Ramos (cell line): ENCODE measurements around the gene MYCBP2.
"Not testable (repeated sequence)": the region's sequence is repeated elsewhere in the genome, so short reads cannot be mapped to it uniquely, and the experiment has no call there.

Source experiments
- in situ Hi-C: fragments of 300-500 bp; cut with MboI; formaldehyde crosslinking; loops from one replicate; pipeline ENCODE4 v1.14.3; 2022; ENCODE audit warnings: low sequenced_read_pairs; ENCODE audit not compliant: unreplicated experiment

The MYCBP2 gene

DNA sequence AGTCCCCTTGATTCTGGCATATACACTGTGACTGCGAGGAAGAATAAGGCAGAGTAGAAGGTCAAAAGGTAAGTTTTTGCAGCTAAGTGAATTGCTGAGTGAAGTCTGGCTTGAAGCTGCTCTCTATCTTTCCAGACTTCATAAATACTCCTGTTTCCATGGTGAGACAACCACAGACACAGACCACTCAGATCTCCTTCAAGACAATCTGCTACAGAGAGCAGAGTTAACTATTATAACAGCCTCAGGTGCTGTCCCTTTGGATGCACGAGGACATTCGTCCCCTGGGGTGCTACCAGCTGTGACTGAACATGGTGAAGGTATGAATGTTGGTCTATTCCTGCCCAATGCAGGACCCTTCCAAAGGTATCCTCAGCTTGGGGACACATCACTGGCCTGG, 104.0 kb downstream of the MYCBP2 start:
- in situ Hi-C loops: no loop called here

DNA sequence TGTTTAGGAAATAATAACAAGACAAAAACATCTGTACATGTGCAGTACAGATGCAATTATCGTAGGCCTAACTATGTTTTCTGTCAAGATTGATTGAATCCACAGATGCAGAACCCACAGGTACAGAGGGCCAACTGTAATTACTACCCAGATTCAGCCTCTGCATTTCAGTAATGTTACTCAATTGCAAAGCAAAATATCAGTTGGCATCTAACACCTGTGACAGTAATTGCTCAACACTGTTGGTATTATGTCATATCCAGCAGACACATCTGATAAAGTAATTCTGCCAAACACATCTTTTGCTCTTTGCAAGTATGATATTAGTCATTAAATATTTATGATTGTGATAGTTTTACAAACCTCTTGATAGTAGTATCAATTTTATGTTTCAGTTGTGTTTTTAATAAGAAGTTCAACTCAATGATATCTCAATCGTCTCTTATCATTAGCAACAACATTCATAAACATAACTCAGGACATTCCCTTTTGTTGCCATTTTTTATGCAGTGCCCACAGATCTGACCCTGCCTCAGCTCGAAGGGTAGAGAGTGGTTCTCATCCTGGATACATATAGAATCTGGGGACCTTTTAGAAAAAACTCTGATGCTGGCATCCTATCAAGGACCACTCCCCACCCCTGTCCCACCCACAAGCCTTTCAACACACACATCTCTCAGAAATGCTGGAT, 104.7 kb downstream of the MYCBP2 start:
- in situ Hi-C loops: no loop called here

DNA sequence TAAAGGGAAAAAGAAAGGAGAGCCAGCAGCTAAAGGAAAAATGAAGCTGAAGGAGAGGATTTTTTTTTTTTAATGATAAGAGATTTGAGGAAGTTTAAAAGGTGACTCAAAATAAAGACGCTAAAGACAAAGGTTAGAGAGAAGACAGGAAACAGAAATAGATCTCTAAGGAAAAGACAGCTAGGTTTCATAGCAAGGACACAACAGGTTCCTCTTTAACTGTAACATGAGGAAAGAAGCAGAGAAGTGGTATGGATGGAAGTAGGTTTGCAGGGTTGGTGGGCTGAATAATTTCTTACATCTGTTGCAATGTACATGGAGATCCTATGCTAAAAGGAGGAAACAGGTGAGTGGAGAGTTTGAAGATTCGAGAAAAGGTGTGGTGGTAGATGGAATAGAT, 107.5 kb downstream of the MYCBP2 start:
- in situ Hi-C loops: no loop called here

DNA sequence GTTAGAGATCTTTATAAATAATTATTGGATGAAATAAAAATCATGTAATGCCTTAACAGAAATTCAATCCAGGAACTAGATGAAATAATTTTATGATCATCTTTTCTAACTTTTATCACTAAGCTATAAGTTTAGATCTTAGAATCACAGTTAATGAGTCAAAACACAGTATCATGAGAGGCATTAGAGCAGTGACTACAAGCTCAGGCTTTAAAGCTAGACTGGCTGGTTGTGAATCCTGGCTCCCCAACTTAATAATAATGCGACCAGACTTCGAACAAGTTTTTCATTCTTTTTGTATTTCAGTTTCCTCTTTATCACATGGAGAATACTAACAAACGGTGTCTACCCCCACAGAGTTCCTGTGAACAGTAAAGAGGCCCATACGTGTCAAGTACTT, 108.6 kb downstream of the MYCBP2 start:
- in situ Hi-C loops: no loop called here

DNA sequence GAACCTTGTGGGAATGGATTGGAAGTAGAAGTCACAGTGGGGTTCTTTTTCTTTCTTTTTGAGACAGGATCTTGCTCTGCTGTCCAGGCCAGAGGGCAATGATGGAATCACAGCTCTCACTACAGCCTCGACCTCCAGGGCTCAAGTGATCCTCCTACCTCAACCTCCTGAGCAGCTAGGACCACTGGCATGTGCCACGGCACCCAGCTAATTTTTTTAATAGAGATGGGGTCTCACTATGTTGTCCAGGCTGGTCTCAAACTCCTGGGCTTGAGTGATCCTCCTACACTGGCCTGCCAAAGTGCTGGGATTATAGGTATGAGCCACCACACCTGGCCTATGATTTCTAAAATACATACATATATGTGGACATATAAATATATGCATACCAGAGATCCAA, 111.4 kb downstream of the MYCBP2 start:
- in situ Hi-C loops: no loop called here

DNA sequence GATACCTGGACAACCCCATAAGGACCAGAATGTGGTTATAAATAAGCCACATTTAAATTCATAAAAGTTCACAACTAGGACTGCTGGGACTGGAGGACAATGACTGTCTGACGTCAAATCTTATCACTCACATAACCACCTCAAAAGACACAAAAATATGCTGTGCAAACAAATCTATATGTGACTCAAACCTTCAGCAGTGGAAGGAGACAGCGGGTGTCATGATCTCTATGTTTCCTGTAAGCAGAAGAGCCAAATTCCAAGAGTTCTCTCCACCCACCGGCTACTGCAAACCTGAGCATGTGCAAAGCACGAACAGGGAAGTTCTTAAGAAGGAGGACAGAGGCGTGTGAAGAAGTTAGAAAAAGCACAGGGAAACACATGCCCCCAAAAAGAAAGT, 113.2 kb downstream of the MYCBP2 start:
- in situ Hi-C loops: no loop called here

DNA sequence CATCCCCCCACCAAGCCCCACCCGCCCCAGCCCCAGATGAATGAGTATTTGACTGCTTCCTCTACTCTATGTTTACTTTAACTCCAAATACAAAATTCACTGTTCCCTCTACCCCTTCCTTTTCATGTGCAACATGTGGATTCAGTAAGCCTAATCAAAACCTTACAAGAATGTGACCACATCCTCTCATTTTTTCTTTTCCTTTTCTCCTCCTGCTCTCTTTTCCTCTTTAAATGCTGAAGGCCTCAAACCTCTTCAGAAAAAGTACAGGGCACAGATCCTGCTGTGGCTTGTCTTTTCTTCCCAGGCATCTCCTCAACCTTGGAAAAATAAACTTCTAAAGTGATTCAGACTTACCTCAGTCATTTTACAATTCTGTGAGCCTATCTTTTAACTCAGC, 119.0 kb downstream of the MYCBP2 start:
- in situ Hi-C loops: no loop called here

DNA sequence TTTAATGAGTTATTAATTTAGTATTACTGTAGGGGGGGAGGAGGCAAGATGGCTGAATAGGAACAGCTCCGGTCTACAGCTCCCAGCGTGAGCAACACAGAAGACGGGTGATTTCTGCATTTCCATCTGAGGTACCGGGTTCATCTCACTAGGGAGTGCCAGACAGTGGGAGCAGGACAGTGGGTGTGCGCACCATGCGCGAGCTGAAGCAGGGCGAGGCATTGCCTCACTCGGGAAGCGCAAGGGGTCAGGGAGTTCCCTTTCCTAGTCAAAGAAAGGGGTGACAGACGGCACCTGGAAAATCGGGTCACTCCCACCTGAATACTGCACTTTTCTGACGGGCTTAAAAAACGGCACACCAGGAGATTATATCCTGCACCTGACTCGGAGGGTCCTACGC, 127.9 kb downstream of the MYCBP2 start:
- in situ Hi-C loops: not testable (repeated sequence)

DNA sequence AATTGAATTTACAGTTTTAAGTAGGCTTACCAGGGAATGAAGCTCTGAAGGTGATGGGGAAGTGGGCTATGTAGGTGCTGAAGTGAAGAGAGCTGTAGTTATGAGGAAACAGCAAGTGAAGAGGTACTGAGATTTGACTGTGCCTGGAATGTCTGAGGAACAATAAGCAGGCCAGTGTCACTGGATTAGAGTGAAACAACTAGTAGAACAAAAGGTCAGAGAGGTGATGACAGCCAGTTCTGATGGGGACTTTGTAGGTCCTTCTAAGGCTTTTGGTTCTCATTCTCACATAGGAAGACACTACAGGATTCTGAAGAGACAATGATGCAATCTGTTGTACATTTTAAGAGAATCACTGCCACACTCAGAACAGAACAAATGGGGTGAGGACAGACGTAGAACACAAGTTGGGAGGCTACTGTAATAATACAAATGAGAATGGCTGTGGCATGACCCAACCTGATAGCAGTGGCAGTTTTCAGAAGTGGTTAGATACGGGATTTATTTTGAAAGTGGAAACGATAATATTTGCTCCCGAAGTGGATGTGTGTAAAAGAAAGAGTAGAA, 130.8 kb downstream of the MYCBP2 start:
- in situ Hi-C loops: no loop called here

DNA sequence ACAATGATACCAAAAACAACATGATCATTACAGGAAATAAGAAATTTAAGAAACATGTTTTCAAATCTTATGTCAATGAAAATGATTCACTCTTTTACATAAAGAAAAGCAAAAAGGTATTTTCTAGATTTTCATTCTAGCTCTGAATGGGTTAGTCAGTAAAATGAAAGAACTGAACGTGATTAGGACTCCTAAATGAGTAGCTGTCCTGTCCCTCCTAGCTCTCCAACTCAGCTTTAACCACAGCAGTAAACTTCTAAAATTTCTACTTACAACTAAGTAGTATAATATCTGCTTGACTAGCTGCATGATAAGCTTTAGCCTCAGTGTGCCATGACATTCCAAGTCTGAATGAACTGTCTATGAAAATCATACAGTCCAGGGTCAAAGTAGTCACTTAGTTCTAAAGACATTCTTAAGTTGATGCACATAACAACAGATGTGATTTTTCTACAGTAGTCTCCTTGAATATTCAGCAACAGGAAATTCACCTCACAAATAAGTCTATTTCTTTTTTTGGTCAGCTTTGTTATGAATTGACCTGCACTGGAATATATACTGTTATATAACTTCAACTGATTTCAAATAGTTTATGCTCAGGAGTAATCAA, 136.4 kb downstream of the MYCBP2 start:
- in situ Hi-C loops: no loop called here

DNA sequence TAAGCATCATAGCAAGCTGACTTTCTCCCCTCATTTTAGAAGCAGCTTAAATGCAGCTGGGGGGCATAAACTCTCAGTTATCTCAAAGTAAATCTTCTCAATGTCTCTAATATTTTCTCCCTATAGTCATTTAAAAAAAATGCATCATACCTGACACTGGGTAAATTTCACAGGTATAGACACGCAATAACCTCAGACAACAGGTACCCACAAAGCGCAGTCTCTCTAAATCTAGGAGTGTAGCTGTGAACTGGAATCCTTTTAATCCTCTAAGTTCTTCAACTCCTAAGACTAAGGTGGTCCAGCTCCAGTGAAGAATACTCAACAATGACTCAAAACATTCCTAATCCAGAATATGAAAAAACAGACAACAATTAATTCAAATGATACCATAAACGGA, 141.2 kb downstream of the MYCBP2 start:
- in situ Hi-C loops: no loop called here

DNA sequence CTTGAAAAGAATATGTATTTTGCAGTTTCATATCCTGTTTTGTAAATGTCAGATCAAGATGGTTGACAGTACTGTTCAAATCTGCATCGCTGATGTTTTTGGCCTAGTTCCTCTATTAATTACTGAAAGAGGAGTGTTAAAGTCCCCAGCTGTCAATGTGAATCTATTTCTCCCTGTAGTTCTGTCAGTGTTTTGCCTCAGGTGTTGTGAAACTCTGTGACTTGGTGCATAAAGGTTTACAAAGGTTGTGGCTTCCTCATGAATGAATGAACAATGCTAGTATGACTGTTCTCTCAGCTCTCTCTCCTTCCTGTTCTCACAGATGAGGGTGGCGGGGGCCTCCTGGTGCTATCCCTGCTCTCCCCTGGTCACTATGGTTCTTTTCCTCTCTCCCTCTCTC, 142.4 kb downstream of the MYCBP2 start:
- in situ Hi-C loops: no loop called here

DNA sequence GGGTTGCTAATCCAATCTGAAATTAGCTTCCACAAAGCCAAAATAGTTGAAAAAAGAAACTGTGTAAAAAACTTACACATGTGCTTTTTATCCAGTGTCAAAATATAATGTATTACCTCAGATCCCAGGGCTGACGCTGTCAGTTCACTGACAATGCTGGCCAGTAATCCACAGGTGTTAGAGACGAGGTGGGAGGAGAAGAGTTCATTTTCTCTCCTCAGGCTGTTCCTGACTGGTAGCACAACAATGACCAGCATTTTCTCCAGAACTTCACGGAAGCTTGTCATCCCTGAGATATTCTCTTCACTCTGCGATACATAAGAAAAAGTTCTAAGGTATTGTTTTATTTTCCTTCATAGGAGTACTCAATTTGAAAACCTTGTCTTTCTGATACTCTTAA, 146.9 kb downstream of the MYCBP2 start:
- in situ Hi-C loops: no loop called here

DNA sequence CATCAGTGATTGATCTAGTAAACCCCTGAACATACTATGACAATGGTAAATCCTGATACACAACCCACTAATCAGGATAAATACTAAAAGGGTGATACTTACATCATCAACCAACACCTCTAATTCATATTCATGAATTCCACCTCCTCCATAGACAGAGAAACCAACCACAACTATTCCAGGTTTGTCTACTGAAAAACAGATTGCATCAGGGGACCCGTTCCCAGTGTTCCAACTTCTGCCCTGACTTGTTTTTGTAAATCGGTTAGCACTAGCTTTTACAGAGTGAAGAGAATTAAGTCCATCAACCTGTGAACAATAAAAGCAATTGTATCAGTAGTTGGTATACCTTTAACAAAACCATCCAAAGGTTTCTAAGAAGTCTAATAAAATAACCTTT, 149.2 kb downstream of the MYCBP2 start:
- in situ Hi-C loops: no loop called here

DNA sequence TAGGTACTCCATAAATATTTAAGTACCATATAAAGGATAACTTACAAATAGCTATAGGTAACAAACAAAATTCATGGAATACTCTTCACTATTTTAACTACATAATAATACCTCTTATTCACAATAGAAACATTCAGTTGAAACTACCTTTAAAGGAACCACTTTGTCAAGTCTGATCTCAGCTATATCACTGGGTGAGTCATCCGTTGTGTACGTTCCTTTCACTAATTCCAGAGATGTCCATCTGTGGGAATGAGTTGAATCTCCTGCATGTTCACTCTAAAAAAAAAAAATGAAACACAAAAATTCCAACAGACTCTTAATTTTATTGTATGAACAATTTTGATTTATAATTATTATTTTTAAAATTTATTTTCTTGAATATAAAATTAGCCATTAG, 150.5 kb downstream of the MYCBP2 start:
- in situ Hi-C loops: no loop called here

DNA sequence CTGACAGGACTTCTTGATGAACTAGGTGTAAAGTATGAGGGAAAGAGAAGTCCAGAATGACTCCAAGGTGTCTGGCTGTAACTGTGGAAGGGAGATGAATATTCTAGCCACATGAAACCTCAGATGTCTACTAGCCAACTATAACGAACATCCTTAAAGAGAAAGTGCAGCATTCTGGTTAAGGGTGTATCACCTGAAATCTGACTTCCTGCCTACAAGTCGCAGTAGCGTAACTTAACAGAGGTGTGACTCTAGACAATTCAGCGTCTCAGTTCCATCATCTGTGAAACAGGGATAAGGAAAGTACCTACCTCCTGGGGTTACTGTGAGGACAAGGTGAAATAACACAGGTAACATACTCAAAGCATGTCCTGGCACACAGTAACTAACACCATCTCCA, 154.2 kb downstream of the MYCBP2 start:
- in situ Hi-C loops: no loop called here

DNA sequence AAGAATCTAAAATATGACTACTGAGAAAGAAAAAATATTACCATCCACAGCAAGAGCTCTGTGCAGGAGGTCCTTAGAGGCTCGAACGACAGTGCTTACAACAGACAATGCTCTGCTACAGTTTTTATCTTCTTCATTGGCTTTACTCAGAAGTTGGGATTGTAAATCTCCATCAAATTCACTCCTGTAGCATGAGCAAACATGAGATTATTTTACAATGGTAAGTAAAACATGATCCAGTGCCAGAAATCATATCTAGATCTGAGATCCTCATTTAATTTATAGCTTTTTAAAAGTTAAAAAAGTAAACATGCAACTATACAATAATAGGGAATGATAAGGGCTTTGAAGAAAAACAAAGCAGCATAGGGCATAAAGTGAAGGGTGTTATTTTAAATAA, 155.4 kb downstream of the MYCBP2 start:
- in situ Hi-C loops: no loop called here

DNA sequence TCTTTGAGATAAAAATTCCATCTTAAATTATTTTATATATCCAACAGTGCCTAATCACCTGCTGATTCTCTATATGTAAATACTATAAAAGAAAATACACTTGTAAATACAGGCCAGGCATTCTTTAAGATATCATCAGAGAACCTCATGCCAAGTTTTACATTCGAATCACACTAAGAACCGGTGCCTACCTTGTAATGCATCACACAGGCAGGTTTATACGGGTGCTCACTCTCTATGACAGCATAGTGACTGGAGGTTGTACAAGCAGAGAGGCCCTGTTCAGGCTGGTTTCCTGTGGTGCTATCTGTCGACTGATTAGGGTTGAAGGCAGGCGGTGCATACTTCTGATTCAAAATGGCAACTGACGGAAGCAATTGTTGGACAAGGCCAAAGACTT, 158.7 kb downstream of the MYCBP2 start:
- in situ Hi-C loops: no loop called here

DNA sequence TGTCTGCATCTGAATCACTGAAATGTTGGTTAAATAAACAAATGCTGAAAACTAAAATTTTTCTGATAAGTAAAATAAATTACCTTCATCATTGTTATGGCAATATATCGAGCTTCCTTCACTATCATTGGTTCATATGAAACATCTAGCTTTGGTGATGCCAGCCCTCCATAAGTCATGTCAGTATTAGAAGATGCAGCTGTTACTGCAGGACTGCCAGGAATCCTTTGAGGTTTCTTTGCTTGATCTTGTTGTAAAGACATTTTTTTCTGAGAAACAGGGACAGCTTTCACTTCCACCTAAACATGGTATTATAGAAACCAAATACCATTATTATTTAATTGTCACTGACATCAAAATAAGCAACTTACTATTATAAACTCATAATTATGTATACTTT, 176.2 kb downstream of the MYCBP2 start:
- in situ Hi-C loops: no loop called here

DNA sequence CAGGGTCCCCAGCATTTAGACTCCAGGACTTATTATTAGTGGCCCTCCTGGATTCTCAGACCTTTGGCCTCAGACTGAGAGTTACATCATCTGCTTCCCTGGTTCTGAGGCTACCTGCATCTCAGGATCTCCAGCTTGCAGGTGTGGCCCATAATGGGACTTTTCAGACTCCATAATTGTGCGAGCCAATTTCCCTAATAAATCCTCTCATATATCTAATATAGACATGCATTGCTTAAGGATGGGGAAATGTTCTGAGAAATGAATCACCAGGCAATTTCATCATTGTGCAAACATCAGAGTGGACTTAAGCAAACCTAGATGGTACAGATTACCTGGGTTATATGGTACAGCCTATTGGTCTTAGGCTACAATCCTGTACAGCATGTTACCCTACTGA, 183.5 kb downstream of the MYCBP2 start:
- in situ Hi-C loops: no loop called here

DNA sequence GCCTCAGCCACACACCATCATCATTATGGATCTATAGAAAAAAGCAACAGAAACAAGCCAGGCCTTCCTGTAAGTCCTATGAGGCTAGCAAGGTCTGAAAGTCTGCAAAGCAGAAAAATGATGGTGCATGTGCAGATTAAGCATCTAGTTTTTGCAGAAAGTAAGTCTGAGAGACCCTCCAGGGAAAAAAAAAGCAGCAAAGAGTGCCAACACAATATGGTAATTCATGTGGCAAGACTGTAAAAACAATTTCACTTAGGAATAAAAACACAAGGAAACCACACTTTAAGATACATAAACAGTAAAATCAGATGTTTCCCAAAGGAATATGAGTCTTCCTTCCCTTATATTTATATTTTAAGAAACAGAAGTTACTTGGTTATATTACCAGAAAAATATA, 187.6 kb downstream of the MYCBP2 start:
- in situ Hi-C loops: no loop called here

DNA sequence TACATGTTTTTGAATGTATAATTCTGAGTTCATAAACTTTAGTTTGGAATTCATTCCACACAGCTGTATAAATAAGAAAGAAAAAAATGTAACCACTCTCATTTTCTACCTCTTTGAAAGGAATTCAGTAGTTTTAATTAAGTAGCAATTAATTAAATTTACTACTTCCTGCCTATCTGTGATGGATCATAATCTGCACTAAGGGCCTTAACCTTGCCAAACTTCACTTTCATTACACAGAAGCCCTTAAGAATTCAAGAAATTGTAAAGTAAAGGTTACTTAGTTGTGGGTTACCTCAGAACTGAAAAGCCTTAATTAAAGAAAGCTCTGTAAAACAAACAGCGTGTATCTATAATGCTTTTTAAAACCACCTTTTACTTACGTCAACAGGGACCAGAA, 188.1 kb downstream of the MYCBP2 start:
- in situ Hi-C loops: no loop called here
